Muscle layer of duodenum (tissue), 2 donors: ENCODE measurements around the gene NR5A1.

Experiments
- H3K27ac ChIP-seq: one replicate; pipeline ENCODE4 v1.7.0; 2013; ENCODE audit warnings: mild to moderate bottlenecking, low read length
- H3K27me3 ChIP-seq: one replicate; pipeline ENCODE4 v1.7.0; 2013; ENCODE audit warnings: low read depth, mild to moderate bottlenecking, control low read depth, low read length
- H3K36me3 ChIP-seq, 2 donors: one replicate each; pipeline ENCODE4 v1.7.0; 2013; ENCODE audit warnings: low read length in 2 of 2, control low read depth in 1 of 2, mild to moderate bottlenecking in 1 of 2; ENCODE audit not compliant: insufficient read depth in 2 of 2, control insufficient read depth in 1 of 2
- H3K4me1 ChIP-seq, 2 donors: one replicate each; pipeline ENCODE4 v1.7.0; 2013; ENCODE audit warnings: low read length in 2 of 2, mild to moderate bottlenecking in 2 of 2, control low read depth in 1 of 2, moderate library complexity in 1 of 2; ENCODE audit not compliant: insufficient read depth in 2 of 2, control insufficient read depth in 1 of 2
- H3K4me3 ChIP-seq, 2 donors: one replicate each; pipeline ENCODE4 v1.7.0; 2013; ENCODE audit warnings: low read length in 2 of 2, low read depth in 1 of 2, mild to moderate bottlenecking in 1 of 2
- H3K9me3 ChIP-seq, 2 donors: one replicate each; pipeline ENCODE4 v1.7.0; 2013; ENCODE audit warnings: low read length in 2 of 2, control low read depth in 1 of 2, mild to moderate bottlenecking in 1 of 2; ENCODE audit not compliant: control insufficient read depth in 1 of 2
- donor health status: healthy.

The NR5A1 gene

DNA sequence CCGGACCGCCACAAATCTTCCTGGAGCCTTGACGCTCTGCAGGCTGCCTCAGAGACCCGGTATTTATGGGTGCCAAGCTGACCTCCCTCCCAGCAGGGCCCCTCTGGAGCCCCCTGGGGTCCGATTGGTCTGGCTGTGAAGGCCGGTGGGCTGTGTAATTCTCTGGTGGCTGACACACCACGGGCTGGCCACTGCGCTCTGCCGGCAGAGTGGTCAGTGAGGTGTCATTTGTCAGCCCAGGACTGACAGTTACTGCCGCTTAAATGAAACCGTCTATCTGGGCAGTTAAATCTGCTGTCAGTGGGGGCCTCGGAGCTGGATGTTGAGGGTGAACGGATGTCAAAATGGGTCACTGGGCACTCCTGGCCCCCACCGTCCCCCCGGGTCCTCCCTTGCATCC, 10.7 kb downstream of the NR5A1 start:
- no peaks in the 10 kb centered on the region for H3K36me3 ChIP-seq
- no peaks in the 10 kb centered on the region for H3K9me3 ChIP-seq
- H3K27ac ChIP-seq, result no peak overlapping the region
- H3K27me3 ChIP-seq, result peaks cover 8% of the 10 kb centered on the region
- H3K4me3 ChIP-seq, result no peak overlapping the region
- H3K4me1 ChIP-seq, result no peaks in the 10 kb centered on the region

DNA sequence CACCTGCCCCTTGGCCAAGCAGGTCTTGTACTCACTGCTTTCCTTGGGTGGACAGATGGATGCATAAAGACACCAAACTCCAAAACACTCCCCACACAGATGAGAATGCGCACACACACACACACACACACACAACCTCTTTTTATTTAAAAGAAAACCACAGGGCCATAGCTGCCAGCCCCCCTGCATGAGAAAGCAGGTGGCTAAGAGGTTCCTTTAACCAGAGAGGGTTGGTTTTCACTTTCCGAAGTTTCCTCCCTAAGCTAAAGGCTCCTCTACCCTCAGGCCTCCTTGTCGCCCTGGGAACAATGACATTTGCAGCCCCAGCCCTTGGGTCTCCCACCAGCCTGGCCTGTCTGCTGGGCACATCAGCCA, 11.1 kb downstream of the NR5A1 start:
- no peak overlapping the region for H3K4me3 ChIP-seq
- no peaks in the 10 kb centered on the region for H3K4me1 ChIP-seq
- peaks cover 4% of the 10 kb centered on the region for H3K27me3 ChIP-seq
- no peaks in the 10 kb centered on the region for H3K36me3 ChIP-seq
- H3K27ac ChIP-seq, result no peak overlapping the region
- H3K9me3 ChIP-seq, result no peaks in the 10 kb centered on the region

DNA sequence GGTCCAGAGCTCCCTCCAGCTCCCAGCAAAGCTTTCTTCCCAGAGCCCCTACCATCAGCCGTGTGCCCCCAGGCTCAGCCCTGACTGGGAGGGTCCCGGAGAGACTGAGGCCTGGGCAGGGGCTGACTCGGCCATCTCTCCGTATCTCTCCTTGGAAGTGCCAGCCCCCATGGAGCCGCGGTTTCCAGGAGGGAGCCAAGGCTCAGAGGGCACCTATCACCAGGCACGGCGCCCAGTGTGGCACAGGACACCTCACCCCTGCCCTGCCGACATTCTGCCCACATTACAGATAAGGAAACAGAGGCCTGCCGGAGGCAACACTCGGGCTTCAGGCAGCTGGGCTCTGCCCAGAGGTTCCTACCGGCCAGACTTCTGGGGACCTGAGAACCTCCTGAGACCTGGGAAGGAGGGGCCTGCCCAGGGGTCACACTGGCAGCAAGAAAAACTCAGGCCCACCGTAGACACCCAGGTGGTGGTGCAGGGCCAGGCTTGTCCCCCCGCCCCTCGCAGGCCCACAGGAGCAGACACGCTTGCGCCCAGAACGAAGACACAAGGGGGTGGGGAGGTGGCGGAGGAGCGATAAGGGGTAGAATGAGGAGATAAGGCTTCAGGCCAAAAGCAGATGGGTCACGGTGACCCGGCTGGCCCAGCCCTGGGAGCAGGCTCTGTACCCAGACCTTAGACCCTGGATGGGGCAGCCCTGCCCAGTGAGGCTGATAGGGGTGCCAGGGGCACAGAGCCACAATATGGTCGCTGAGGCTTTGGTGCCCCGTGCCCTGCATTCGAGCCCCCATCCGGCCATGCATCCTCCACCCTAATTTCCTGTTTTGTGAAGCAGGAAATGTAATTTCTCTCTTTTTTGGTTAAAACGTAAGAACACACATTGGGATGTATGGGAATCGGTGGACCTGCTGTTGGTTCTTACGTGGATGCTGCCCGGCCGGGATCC, 11.8 kb downstream of the NR5A1 start:
- Histone ChIP-seq H3K4me3 (no peak overlapping the region), H3K27ac (no peak overlapping the region), H3K27me3 (no peaks in the 10 kb centered on the region), H3K9me3 (no peaks in the 10 kb centered on the region), H3K4me1 (no peaks in the 10 kb centered on the region), H3K36me3 (no peaks in the 10 kb centered on the region)

DNA sequence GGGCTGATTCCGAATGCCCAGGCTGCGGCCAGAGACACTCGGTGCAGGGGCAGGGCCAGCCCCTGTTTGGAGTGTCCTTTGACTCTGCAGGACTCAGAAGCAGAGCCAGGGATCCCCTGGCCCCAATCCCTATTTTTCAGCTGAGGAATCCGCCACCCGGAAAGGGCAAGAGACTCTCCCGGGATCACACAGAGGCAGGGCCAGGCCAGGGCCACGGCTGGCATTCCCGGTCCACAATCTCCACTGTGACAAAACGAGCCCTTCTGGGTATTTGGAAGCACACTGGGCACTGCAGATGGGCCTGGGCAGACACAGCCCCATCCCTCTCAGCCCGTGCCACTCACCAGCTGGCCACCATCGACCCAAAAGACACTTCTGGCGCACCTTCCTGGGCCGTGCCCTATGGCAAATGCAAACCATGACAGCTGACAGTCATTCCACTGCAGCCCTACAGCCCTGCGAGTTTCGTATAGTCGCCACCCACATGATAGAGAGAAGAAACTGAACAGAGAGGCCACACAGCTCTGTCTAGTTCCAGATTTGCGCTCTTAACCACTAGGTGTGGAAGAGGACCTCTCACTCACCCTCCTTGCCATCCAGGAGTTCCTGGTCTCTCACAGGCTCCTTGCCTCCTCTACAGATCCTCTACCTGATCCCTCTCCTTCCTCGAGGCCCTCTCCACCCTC, 13.3 kb downstream of the NR5A1 start:
- no peak overlapping the region for H3K4me3 ChIP-seq
- H3K27ac ChIP-seq, result no peak overlapping the region
- no peaks in the 10 kb centered on the region for H3K36me3 ChIP-seq
- H3K4me1 ChIP-seq, result no peaks in the 10 kb centered on the region
- no peaks in the 10 kb centered on the region for H3K9me3 ChIP-seq
- H3K27me3 ChIP-seq, result no peaks in the 10 kb centered on the region

DNA sequence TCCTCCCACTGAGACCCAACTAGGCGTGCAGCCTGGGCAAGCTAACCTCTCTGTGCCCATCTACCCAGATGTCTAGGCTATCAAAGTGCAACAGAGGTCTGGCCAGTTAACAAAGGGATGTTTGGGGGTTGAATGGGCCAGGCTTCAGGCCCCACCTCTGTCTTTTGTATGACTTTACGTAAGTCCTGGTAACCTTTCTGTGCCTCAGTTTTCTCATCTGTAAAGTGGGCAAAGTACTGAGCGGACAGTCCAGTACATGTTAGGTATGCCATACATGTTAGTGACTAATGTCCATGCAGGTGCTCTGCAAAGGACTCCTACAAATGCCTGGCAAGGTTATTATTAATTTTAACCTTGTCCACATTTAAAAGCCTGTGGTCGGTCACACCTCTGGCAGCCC, 14.0 kb downstream of the NR5A1 start:
- H3K9me3 ChIP-seq, result no peaks in the 10 kb centered on the region
- H3K36me3 ChIP-seq, result no peaks in the 10 kb centered on the region
- no peaks in the 10 kb centered on the region for H3K4me1 ChIP-seq
- no peak overlapping the region for H3K4me3 ChIP-seq
- H3K27ac ChIP-seq, result no peak overlapping the region
- no peaks in the 10 kb centered on the region for H3K27me3 ChIP-seq

DNA sequence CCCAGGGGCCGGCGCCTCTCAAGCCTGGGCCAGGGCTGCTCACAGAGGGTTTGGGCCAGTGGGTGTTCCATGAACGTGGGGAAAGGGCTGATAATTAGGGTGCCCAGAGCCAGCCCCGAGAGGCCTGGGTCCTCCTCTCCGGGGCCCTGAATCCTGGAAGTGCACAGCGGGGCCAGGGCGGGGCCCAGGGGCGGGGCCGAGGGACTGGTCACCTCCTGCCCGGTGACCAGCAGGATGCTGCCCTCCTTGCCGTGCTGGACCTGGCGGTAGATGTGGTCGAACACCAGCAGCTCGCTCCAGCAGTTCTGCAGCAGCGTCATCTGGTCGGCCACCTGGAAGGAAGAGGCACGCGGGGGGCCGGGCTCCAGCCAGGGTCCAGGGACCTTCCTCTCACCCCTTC, 14.4 kb downstream of the NR5A1 start:
- H3K27ac ChIP-seq, result no peak overlapping the region
- H3K4me1 ChIP-seq, result no peaks in the 10 kb centered on the region
- H3K36me3 ChIP-seq, result no peaks in the 10 kb centered on the region
- no peaks in the 10 kb centered on the region for H3K27me3 ChIP-seq
- no peaks in the 10 kb centered on the region for H3K9me3 ChIP-seq
- H3K4me3 ChIP-seq, result no peak overlapping the region

DNA sequence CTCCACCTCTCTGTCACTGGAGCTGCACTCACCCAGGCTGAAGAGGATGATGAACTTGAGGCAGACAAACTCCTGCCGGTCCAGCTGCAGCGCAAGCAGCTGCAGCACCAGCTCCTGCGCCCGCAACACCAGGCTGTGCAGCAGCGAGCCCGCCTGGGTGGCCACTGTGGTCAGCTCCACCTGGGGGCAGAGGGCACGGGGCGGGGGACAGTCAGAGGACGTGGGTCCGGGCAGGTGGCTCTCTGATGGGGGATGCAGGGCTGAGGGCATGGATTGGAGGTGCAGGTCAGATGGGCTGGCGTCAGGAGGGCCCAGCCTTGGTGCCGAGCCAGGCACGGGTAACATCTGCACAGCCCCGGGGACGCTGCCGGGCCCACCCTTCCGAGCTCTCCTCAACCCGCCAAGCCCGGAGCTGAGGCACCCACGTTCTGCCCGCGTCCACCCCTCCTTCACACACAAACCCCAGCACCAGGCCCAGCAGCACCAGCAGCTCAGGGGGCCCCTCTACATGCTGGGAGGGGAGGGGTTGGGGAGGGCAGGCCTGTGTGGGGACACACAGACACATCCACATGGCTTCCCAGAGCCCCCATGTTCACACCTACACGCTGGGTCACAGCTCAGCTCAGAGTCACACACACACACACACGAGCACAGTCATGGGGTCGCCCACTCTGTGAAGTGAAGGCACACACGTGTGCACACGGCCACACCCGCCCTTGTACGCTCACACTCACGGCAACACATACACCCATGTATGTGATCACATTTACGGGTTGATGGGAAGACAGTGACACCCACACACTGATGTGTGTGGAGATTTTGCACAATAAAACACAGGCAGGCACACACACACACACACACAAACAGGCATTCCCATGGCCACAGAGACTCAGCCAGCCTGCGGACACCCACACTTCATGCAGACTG, 15.9 kb downstream of the NR5A1 start:
- Histone ChIP-seq H3K27ac (no peak overlapping the region), H3K36me3 (no peaks in the 10 kb centered on the region), H3K4me3 (no peak overlapping the region), H3K9me3 (no peaks in the 10 kb centered on the region), H3K4me1 (no peaks in the 10 kb centered on the region), H3K27me3 (no peaks in the 10 kb centered on the region)

DNA sequence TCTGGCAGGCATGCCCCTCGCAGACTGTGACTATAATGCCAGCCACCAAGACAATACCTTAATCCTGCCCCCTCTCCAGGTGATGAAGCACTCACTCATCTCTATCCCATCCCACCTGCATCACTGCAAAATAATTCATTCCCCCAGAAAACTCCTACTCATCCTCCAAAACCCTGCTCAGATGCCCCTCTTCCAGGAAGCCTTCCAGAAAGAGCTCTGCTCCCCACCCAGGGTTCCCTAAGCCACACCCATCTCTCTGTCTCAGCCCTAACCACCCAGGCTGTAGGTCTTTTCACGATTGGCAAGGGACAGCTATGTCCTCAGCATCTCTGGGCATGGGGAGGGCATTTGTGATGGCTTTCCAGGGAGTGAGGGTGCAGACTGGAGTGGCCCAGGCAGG, 17.2 kb downstream of the NR5A1 start:
- H3K4me3 ChIP-seq, result no peak overlapping the region
- no peaks in the 10 kb centered on the region for H3K9me3 ChIP-seq
- no peaks in the 10 kb centered on the region for H3K27me3 ChIP-seq
- H3K27ac ChIP-seq, result no peak overlapping the region
- H3K4me1 ChIP-seq, result no peaks in the 10 kb centered on the region
- H3K36me3 ChIP-seq, result no peaks in the 10 kb centered on the region

DNA sequence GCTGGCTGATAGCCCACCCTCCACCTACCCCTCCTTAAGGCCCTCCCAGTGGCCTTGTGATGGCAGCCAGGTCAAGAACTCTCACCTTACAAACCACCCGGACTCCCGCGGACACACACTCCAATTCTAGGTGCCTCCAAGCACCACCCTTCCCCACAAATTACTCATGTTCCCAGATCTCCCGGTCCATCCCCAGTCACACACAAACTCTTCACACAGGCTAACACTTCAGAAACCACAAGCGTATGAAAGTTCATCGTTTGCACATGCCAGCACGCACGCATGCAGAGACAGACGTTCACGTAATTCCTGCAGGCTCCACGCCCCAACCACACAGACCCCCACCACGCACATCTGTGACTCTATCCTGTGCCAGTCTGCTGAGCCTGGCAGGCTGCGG, 18.0 kb downstream of the NR5A1 start:
- H3K4me1 ChIP-seq, result no peaks in the 10 kb centered on the region
- H3K36me3 ChIP-seq, result no peaks in the 10 kb centered on the region
- no peaks in the 10 kb centered on the region for H3K27me3 ChIP-seq
- H3K27ac ChIP-seq, result no peak overlapping the region
- no peak overlapping the region for H3K4me3 ChIP-seq
- H3K9me3 ChIP-seq, result no peaks in the 10 kb centered on the region

DNA sequence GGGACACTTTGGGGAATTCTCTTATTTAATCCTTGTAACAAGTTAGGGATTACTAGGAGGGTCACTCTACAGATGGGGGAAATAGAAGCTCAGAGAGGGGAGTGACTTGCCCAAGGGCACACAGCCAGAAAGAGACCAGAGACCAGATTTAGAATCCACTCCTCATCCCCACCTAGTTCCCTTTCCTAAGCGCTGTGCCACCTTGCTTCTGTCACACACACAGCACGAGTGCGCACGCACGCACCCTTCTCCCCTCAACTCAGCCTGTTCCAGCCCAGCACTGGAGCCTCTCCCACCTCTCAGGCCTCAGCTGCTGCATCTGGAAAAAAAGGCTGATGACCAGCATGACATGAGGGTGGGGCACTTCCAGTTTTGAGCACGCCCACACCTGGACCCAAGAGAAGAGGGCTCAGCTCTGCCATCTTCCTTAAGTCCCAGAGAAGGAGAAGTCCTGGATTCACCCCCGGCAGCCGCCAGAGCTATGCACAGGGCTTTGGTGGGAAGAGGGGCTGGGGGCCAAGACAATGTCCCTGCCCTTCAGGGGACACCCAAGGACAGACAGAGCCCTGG, 18.5 kb downstream of the NR5A1 start:
- H3K9me3 ChIP-seq, result no peaks in the 10 kb centered on the region
- H3K36me3 ChIP-seq, result no peaks in the 10 kb centered on the region
- no peaks in the 10 kb centered on the region for H3K4me1 ChIP-seq
- H3K27ac ChIP-seq, result no peak overlapping the region
- H3K4me3 ChIP-seq, result no peak overlapping the region
- H3K27me3 ChIP-seq, result no peaks in the 10 kb centered on the region
